Common myeloid progenitor, CD34-positive (primary cell): Measurements from ENCODE around the gene VSTM1.

Experiments used
- CTCF ChIA-PET: fragments of 350-600 bp; sonication (Branson Sonifier 250); formaldehyde crosslinking; loops from one replicate; lab custom pipeline; 2021; ENCODE audit warnings: antibody characterized with exemption; lab: Charles Lee
- POLR2A ChIA-PET: fragments of 350-600 bp; sonication (Branson Sonifier 250); formaldehyde crosslinking; loops from one replicate; lab custom pipeline; 2021; ENCODE audit warnings: antibody characterized with exemption; lab: Charles Lee
- DNase-seq, 3 donors: peaks; one replicate each; pipeline versions ENCODE4 v3.0.0 to v3.0.0-alpha.2; 2013
- H3K27ac ChIP-seq, 2 experiments: 1 replicate in 1 of 2; 2 replicates in 1 of 2; pipeline ENCODE4 v1.7.0; 2013; ENCODE audit warnings: inconsistent platforms in 2 of 2, low read length in 2 of 2, mild to moderate bottlenecking in 2 of 2, low read depth in 1 of 2, moderate library complexity in 1 of 2; ENCODE audit not compliant: severe bottlenecking in 2 of 2, insufficient read depth in 1 of 2, poor library complexity in 1 of 2
- H3K27me3 ChIP-seq, 5 experiments: replicated peaks in 2 of 5; 1 replicate in 3 of 5; 2 replicates in 2 of 5; pipeline versions ENCODE4 v1.6.1 to v1.7.0; 2013; ENCODE audit warnings: low read length in 4 of 5, mild to moderate bottlenecking in 2 of 5, moderate library complexity in 2 of 5, inconsistent platforms in 1 of 5; ENCODE audit not compliant: insufficient read depth in 5 of 5, control insufficient read depth in 4 of 5
- H3K36me3 ChIP-seq, 4 experiments: 1 replicate in 2 of 4; 2 replicates in 2 of 4; pipeline versions ENCODE4 v1.6.1 to v1.7.0; 2013; ENCODE audit warnings: low read length in 3 of 4, control low read depth in 1 of 4, mild to moderate bottlenecking in 1 of 4; ENCODE audit not compliant: control insufficient read depth in 4 of 4, insufficient read depth in 4 of 4
- H3K4me1 ChIP-seq, 4 experiments: 1 replicate in 3 of 4; 2 replicates in 1 of 4; pipeline versions ENCODE4 v1.6.1 to v1.7.1; 2013; ENCODE audit warnings: low read length in 3 of 4, mild to moderate bottlenecking in 3 of 4, control low read depth in 1 of 4, inconsistent platforms in 1 of 4, moderate library complexity in 1 of 4; ENCODE audit not compliant: control insufficient read depth in 4 of 4, insufficient read depth in 4 of 4; ENCODE audit errors: control extremely low read depth in 1 of 4
- H3K4me3 ChIP-seq, 7 experiments: 1 replicate in 4 of 7; 2 replicates in 3 of 7; pipeline versions ENCODE4 v1.5.1 to v1.7.0; 2013; ENCODE audit warnings: mild to moderate bottlenecking in 7 of 7, low read length in 6 of 7, moderate library complexity in 6 of 7, inconsistent platforms in 2 of 7, low read depth in 2 of 7, control low read depth in 1 of 7; ENCODE audit not compliant: insufficient read depth in 4 of 7, control insufficient read depth in 1 of 7; ENCODE audit errors: extremely low read depth in 1 of 7
- H3K9me3 ChIP-seq, 5 experiments: 1 replicate in 4 of 5; 2 replicates in 1 of 5; pipeline versions ENCODE4 v1.6.1 to v1.7.1; 2013; ENCODE audit warnings: low read length in 4 of 5, mild to moderate bottlenecking in 2 of 5, inconsistent platforms in 1 of 5, low read depth in 1 of 5, moderate library complexity in 1 of 5; ENCODE audit not compliant: control insufficient read depth in 4 of 5, insufficient read depth in 2 of 5; ENCODE audit errors: control extremely low read depth in 1 of 5
- WGBS: methylation state at CpG from one replicate; pipeline ENCODE4 v1.1.5; 2013; ENCODE audit not compliant: insufficient coverage; 5-methylcytosine and 5-hydroxymethylcytosine counted together

VSTM1 gene

DNA sequence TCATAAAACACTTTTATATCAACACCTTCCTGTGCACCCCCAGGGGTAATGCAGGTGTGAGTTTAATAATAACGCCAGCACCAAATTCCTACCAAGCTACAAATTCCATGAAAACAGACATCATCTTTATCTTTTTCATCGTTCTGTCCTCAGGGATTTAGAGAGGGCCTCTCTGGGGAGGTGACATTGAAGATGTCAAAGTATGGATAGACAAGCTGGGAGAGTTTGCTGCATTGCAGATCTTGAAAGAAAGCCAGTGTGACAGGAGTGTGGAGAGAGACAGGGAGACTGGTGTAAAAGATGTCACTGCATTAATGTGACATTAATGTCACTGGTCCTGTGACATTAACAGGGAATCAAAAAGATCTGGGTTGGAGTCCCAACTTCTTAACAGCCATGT lies 62.2 kb downstream of the VSTM1 start:
- no peaks in the 10 kb centered on the region for H3K9me3 ChIP-seq
- no peaks in the 10 kb centered on the region for H3K36me3 ChIP-seq
- no peak overlapping the region for H3K27ac ChIP-seq
- no peak for DNase-seq
- H3K4me3 ChIP-seq, result no peak overlapping the region
- no peaks in the 10 kb centered on the region for H3K4me1 ChIP-seq
- ChIA-PET POLR2A (no interaction called here), CTCF (interaction anchor here (1.2 kb wide), 1 partner anchor 22 kb away, joined by 3 read pairs; no protein-coding TSS in a partner anchor)
- no CpG with 5 or more reads among the region's 2 CpGs for WGBS
- peaks cover 2 to 33% (median 13%) of the 10 kb centered on the region in 5 experiments for H3K27me3 ChIP-seq

DNA sequence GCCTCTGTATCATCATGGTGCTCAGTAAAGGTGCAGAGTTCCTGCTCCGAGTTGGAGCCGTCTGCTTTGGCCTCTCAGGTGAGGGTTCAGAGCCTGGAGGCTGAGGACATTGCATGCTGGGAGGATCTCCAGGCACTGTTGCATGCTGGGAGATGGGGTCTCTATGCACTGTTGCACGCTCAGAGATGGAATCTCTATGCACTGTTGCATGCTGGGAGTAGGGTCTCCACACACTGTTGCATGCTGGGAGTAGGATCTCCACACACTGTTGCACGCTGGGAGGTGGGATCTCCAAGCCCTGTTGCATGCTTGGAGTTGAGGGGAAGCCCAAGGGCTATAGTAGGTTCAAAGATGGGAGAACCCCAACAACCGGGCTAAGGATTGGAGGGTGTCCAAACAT lies 64.0 kb downstream of the VSTM1 start:
- ChIA-PET CTCF (no interaction called here), POLR2A (no interaction called here)
- no peaks in the 10 kb centered on the region for H3K36me3 ChIP-seq
- WGBS, result 98% methylated on average over 5 of the region's 5 CpGs
- no peaks in the 10 kb centered on the region for H3K4me1 ChIP-seq
- no peaks in the 10 kb centered on the region for H3K9me3 ChIP-seq
- peaks cover 2 to 41% (median 16%) of the 10 kb centered on the region in 5 experiments for H3K27me3 ChIP-seq
- H3K27ac ChIP-seq, result no peak overlapping the region
- DNase-seq, result no peak
- no peak overlapping the region for H3K4me3 ChIP-seq

DNA sequence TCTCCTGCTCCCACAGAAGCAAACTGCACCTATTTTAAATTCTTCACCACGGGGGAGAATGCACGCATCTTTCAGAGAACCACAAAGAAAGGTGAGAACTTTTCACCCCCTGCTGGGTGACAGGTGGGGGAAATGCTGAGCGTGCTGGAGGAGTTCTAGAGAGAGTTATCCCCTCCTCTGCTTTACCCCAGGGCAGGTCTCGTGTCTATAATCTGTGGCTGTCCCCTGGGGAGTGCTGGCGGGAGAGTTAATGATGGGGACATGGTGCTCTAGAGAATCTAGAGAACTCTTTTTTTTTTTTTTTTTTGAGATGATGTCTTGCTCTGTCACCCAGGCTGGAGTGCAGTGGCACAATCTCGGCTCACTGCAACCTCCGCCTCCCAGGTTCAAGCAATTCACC lies 65.5 kb downstream of the VSTM1 start:
- no peaks in the 10 kb centered on the region for H3K9me3 ChIP-seq
- H3K4me3 ChIP-seq, result no peak overlapping the region
- no peaks in the 10 kb centered on the region for H3K4me1 ChIP-seq
- ChIA-PET POLR2A (no interaction called here), CTCF (no interaction called here)
- H3K27me3 ChIP-seq, result peaks cover 4 to 56% (median 26%) of the 10 kb centered on the region in 5 experiments
- no peaks in the 10 kb centered on the region for H3K36me3 ChIP-seq
- no peak overlapping the region for H3K27ac ChIP-seq
- 60% methylated on average over 2 of the region's 7 CpGs for WGBS
- no peak for DNase-seq

DNA sequence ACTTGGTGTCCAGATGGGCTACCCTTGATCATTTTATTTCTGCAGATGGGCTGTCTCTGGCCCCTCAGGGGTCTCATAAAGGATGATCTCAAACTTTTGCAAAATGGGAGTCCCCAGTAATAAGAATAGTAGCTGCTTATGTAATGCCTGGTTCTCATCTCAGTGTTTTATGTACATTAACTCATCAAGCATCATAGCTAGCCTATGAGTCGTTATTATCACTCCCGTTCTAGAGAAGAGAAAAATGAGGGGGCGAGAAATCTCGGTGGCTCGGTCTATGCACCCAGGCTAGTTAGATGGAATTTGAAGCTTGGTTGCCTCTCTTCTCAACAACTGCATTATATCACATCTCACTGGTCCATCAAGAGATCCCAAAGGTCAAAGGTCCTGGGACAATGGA lies 68.9 kb downstream of the VSTM1 start:
- Histone ChIP-seq H3K27ac (no peak overlapping the region), H3K27me3 (peaks cover 2 to 67% (median 33%) of the 10 kb centered on the region in 5 experiments), H3K4me3 (no peak overlapping the region), H3K4me1 (peaks cover 0 to 5% (median 2%) of the 10 kb centered on the region in 4 experiments), H3K36me3 (no peaks in the 10 kb centered on the region), H3K9me3 (no peaks in the 10 kb centered on the region)
- no CpG with 5 or more reads among the region's 5 CpGs for WGBS
- ChIA-PET CTCF (interaction anchor here (1.0 kb wide), 1 partner anchor 24 kb away, joined by 3 read pairs; no protein-coding TSS in a partner anchor), POLR2A (no interaction called here)
- DNase-seq, result no peak

DNA sequence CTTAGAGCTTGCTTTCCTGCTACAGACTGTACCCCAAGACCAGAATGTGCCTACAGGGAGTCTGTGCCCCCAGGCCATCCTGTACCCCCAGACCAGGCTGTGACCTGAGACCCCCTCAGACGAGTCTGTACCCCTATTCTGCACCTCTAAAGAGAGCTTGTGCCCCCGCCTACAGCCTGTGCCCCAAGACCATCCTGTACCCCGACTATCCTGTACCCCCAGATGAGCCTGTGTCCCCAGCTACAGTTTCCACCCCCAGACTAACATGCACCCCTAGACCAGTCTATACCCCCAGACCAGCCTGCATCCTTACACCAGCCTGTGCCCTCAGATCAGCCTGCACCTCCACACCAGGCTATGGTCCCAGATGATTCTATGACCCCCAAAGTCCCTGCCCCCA lies 70.2 kb downstream of the VSTM1 start:
- H3K27ac ChIP-seq, result no peak overlapping the region
- ChIA-PET POLR2A (no interaction called here), CTCF (no interaction called here)
- no peaks in the 10 kb centered on the region for H3K9me3 ChIP-seq
- peaks cover 2 to 61% (median 36%) of the 10 kb centered on the region in 5 experiments for H3K27me3 ChIP-seq
- no peak overlapping the region for H3K4me3 ChIP-seq
- no CpG with 5 or more reads among the region's 3 CpGs for WGBS
- no peaks in the 10 kb centered on the region for H3K36me3 ChIP-seq
- DNase-seq, result no peak
- H3K4me1 ChIP-seq, result peaks cover 0 to 5% (median 2%) of the 10 kb centered on the region in 4 experiments

DNA sequence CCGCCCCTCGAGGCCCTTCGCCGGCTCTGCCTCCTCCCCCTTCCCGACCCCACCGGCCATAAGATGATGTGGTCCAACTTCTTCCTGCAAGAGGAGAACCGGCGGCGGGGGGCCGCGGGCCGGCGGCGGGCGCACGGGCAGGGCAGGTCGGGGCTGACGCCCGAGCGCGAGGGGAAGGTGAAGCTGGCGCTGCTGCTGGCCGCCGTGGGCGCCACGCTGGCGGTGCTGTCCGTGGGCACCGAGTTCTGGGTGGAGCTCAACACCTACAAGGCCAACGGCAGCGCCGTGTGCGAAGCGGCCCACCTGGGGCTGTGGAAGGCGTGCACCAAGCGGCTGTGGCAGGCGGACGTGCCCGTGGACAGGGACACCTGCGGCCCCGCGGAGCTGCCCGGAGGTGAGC lies 70.9 kb downstream of the VSTM1 start:
- ChIA-PET CTCF (no interaction called here), POLR2A (no interaction called here)
- Histone ChIP-seq H3K9me3 (no peaks in the 10 kb centered on the region), H3K27me3 (peaks cover 2 to 56% (median 32%) of the 10 kb centered on the region in 5 experiments), H3K36me3 (no peaks in the 10 kb centered on the region), H3K4me1 (peaks cover 0 to 5% (median 2%) of the 10 kb centered on the region in 4 experiments), H3K27ac (no peak overlapping the region), H3K4me3 (no peak overlapping the region)
- no peak for DNase-seq
- 31% methylated on average over 39 of the region's 43 CpGs for WGBS

DNA sequence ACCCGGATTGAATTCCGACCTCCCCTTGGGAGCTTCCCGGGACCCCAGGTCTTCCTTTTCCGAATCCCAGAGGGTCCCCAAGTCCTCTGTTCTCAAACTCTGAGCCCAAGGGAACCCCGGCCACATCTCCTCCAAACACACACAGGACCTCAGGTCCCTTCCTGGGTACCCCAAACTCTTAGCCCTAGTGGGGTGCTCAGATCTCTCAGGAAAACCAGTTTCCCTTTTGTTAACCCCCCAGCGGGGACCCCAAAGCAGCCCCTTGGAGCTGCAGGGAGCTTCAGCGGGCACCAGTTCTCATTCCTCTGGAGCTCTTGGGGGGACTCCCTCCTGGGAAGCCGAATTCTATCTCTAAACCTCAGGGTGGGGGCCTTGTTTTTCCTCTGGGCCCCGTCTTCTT lies 71.5 kb downstream of the VSTM1 start:
- WGBS, result 83% methylated on average over 7 of the region's 9 CpGs
- Histone ChIP-seq H3K36me3 (no peaks in the 10 kb centered on the region), H3K4me3 (no peak overlapping the region), H3K27me3 (peaks cover 2 to 54% (median 31%) of the 10 kb centered on the region in 5 experiments), H3K4me1 (peaks cover 0 to 5% (median 2%) of the 10 kb centered on the region in 4 experiments), H3K9me3 (no peaks in the 10 kb centered on the region), H3K27ac (no peak overlapping the region)
- ChIA-PET POLR2A (no interaction called here), CTCF (no interaction called here)
- DNase-seq, result no peak
